Embryonic facial prominence (tissue), 1 donor: ENCODE results near the gene DOCK4.
A peak's percentile ranks its signal among the peaks of the same experiment; 100 is the strongest.

Experiments used
- DNase-seq: peaks from one replicate; pipeline ENCODE4 v3.0.0-alpha.2; 2016; ENCODE audit errors: extremely low spot score

DOCK4 gene

DNA sequence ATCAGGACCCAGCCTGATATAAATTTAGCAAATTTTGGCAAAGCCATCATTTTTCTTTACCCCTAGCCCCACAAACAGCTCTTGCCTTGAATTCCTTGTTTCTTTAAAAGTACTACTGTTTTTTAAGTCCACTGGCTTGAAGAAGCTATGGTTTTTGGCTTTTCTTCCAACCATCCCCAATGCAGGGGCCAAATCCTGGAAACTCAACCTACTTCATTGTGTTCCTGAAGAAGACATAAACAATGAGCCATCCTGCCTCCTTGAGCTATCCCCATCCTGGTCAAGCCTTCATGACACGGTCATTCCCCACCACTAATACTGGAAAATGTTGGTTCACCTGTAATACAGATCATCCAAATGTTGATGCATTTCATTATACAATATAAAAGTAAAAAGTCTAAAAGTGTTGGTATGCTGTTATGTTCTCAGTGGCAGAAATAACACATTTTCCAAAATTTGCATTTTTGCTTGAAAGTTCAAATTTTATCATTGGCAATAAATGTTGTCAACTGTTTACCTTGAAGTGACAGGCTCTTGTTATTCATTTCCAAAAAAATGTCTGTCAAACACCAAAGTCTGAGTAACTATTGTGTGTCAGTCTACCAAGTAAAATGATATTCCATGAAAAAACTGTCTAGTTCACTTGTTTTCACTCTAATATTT is 92.2 kb downstream of the DOCK4 start:
- DNase-seq, result no peak

DNA sequence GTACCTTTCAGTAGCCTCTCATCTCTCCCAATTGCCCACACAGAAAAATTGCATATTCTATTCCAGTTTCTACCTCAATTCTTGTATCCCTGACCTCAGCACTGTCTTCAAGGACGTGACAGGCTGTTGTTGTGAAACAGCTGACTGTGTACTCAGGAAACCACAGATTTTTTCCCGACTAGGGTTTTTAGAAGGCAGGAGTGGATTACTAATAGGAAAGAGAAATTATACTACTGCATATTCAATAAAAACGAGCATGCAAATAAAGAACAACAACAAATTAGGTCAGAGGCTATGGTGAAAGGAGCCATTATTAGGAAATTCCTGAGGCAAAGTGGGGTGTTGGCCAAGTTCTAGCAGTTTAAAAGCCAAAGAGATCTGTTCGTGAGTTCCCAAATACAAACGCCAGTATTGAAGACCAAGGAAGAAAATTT is 93.4 kb downstream of the DOCK4 start:
- no peak for DNase-seq

DNA sequence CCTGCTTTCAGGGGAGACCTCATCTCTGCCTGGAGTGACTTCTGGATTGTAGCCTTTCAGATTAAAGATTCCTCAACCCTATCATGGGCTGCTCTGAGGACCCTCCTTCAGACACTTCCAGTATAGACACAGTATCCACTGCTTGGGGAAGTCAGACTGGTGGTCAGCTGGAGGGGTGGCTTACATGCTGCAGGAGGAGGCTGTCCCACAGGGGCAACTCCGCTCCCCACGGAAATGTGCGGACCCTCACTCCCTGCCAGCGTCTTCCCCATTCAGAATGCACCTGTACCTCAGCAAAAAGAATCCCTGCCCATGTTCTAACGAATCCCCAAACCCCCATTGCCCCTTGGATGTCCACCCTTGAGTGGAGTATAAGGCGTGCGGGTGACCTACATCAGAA is 95.5 kb downstream of the DOCK4 start:
- DNase-seq, result no peak

DNA sequence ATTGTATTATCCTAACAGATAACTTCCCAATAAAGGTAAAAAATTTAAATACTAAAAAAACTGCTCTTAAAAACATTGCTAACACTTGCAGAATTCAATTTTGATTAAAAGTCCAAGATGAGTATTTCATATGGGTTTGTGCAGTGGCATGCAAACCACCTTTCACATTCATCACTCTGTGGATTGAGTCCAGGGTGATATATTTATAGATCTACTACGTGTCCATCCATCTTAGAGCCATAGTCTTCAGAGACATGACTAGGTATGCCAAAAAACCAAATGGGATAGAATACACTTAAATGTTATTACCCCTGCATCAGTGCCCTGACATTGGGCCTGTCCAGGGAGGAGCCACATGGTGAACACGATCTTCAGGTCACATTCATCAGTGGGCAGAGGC is 96.0 kb downstream of the DOCK4 start:
- DNase-seq, result no peak

DNA sequence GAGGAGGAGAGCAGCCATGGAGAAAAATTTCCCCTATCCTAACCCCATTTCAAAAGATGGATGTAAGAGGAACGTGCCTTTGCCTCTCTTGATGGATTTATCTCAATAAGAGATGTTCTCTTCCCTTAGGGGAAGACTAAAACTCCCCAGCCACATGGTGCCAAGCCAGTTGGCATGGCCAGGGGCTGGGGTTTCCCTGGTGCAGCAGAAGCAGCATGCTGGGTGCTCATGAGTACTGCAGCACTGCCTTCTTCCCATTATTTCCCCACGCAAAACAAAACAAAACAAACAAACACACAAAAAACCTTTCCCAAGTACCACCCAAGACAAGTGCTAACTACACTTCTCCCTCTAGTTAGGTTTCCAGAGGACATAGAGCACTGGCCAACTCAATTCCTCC is 97.2 kb downstream of the DOCK4 start:
- no peak for DNase-seq

DNA sequence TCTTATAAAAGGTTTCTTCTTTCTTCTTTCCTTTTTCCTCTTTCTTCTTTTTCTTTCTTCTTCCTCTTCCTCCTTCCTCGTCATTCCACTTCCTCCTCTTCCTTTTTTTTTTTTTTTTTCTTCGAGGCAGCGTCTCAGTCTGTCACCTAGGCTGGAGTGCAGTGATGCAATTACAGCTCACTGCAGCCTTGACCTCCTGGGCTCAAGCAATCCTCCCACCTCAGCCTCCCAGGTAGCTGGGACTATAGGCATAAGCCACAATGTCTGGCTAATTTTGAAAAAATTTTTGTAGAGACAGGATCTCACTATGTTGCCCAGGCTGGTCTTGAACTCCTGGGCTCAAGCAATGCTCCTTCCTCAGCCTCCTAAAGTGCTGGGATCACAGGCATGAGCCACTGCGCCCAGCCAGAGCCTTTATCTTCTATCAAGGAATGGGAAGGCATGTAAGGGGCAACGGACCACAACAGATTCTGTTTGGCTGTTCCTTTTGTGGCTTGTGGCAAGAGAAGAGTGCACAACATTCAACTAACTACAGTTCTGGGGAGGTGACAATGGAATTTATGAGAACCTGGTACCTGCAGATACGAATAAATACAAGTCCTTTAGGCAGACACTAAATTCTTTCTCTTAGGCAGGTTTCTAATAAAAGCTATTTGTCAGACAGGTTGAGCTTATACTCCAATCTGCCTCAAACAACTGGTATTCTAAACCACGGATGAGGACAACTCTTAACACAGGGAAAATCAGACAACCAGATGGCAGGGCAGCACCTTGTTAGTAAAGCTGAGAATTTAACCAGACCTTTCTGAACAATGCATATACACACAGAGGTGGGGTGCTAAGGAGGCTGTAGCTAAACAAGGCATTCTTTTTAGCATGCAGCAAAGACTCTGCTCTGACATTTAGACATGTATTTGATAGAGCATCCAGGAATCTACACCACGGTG is 100.3 kb downstream of the DOCK4 start:
- no peak for DNase-seq

DNA sequence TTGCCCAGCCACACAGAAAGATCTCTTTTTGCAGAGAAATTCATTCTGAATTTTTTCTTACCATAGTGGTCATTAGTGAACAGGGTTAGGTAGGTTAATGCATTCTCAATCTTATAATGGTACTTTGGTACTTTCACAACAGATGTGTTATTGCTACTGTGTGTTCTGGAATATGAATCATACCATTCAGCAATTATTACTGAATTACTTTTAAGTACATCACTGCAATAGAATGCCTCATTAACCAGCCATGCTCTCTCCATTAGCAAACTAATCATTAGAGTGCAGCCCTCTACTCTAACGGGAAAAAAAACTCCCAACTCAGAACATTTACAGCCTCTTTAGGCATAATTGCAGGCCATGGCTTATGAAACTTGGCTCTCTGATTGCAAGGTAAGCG is 102.1 kb downstream of the DOCK4 start:
- DNase-seq, result no peak

DNA sequence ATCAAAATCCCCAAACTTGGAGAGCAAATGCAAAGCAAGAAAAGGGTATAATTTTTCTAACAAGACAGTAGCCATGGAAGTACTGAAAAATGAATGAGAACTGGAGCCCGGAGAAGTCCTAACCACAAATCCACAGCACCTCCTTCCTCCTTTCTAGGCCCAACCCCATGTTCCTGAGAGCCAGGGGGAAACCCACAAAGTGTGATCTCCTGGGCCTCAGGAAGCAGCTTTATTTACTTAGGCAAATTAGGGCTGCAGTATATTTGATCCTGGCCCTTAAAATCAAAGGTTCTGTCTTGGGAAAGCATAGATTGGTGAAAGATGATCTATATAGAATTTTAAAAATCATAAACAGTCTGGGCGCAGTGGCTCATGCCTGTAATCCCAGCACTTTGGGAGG is 103.0 kb downstream of the DOCK4 start:
- peak; percentile 43 for DNase-seq

DNA sequence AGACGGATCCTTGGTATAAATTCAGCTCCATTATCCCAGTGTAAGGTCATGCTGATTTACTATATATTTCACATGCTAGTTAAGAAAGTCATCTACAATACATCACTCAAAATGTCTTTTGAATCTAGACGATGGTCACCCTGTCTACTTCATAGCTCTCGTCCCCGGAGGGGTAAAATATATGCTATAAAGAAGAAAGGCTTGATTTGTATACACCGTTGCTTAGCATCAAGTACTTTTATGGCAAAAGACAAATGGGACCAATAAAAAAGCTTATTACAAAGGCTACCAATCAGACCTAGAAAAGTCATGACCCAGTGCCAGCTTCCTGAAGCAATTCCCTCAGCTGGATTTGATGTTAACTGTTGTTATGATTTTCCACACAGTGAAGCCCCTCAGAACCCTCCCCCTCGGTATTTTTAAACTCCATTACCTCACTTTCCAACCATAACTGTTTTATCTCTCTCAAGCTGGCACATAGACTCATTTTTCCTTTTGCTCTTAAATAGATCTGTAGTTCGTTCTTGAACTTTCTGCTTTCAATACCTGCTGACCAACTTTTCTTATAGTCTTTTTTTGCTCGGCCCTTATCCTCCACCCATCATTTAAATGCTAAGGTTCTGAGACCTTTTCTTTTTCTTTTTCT is 104.9 kb downstream of the DOCK4 start:
- DNase-seq, result no peak

DNA sequence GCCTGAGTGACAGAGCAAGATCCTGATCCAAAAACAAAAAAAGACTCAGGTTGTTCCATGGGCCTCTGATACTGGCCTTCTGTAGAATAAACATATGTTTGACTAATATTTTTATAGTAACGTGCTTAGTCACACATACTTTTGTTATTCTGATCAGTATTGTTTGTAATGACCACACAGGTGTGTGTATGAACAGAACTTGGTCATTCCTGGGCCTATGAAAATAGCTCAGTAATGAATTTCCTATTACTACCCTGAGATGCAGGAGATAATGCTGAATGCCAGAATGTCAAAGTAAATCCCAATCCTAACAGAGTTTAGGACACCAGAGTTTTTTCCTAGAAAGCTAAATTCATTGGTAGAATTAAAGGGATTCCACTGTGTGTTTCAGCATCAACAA is 108.7 kb downstream of the DOCK4 start:
- no peak for DNase-seq

DNA sequence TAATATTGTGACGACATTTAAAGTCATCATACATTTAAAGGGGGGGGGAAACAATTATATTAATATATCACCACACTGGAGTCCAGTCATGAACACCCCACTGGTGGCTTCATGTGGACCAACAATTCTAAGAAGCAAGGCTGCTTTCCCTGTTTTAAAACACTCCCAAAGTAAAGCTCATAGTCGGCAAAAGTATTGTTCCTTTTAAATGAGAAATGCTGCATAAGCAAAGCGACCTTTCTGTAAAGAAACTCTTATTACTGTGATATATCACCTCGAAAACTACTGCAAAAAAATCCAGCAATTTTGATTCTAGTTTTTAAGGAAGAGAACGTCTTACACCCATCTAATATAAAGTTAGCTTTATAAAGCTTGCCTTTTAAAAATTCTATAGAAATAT is 112.8 kb downstream of the DOCK4 start:
- DNase-seq, result no peak

DNA sequence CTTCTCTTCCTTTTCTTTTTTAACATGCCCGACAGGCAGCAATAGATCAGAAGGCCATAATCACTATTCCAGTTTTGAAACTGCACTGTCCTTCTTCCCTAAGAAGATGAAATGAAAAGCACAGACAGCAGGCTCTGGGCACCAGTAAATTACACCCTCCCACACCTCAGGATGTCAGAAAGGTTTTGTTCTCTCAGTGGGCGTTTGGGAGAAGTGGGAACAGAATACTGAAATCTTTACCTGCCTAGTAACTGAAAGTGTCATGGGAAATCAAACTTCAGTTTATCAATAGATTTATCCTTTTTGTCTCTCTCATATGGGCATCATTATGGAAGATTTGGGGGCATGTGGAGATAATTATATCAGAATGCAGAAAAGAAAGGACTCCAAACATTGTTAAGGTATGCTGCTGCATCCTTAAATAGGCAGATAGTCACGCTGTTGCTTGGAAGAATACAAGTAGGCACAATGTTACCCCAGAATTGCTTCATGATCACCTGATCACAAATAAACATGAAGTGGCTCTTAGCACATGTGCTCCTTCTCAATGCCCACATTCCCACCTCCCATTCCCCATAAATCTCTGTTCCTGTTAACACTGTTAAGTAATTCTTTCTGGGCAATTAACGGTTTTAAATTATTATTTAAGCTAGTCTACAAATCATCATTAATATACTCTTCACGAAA is 113.3 kb downstream of the DOCK4 start:
- no peak for DNase-seq

DNA sequence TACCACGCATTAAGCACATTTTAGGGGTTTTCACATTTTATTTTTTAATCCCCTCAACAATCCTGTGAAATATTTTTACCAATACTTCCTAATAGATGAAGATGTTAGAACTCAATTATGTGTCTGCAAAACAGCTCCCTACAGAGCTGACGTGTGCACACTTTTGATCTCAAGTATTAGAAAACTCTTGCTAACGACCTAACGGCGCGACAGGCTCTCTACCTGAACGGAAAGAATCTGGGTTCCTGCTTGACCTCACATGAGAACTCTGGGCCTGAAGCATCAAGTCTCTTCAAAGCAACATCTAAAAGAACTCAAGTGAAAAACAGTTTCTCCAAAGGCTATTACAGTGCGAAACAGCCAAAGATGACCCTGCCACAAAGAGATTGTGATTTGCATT is 113.9 kb downstream of the DOCK4 start:
- DNase-seq, result no peak

DNA sequence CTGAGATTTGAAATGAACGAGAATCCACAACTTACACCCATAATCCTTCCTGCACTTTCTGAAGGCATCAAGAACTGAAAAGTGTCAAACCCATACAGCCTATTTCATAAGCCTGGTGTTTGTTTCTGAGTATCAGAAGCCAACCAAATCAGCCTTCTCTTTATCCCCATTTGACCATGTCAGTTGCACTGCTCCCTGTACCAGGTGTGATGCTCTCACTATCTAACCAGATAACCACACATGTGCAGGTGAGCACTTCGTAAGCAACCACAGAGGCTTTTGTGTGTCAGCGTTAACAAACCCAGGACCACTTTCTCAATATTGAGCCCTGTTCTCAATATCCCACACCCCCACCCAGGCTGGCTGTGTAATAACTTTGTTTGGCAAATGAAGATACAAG is 114.4 kb downstream of the DOCK4 start:
- DNase-seq, result no peak

DNA sequence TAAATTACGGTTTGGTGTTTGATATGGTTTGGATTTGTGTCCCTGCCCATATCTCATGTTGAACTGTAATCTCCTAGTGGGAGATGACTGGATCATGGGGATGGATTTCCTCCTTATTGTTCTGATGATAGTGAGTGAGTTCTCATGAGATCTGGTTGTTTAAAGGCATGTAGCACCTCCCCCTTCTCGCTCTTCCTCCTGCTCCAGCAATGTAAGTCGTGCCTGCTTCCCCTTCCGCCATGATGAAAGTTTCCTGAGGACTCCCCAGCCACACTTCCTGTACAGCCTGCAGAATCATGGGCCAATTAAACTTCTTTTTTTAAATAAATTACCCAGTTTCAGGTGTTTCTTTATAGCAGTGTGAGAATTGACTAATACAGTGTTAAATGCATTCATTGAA is 116.6 kb downstream of the DOCK4 start:
- no peak for DNase-seq

DNA sequence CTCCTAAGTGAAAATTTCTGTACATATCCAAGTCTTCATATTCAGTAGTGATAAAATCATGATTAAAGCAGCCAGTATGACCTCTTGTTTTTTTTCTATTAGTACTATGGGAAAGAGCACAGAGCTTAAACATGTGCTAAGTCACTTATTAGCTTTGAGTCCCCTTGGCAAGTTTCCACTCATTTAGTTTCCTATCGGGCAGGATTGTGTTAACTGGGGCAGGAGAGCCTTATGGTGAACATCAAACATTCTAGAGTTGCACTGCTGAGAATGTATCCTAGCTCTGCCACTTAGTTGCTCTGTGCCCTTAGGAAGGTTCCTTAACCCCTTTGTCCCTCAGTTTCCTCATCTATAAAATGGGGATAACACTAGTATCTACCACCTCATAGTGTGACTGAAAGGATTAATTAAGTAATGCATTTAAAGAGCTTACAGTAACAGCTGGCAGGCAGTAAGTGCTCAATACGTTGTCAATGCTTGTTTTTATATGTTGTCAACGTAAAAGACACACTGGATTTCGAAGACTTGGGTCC is 117.6 kb downstream of the DOCK4 start:
- no peak for DNase-seq

DNA sequence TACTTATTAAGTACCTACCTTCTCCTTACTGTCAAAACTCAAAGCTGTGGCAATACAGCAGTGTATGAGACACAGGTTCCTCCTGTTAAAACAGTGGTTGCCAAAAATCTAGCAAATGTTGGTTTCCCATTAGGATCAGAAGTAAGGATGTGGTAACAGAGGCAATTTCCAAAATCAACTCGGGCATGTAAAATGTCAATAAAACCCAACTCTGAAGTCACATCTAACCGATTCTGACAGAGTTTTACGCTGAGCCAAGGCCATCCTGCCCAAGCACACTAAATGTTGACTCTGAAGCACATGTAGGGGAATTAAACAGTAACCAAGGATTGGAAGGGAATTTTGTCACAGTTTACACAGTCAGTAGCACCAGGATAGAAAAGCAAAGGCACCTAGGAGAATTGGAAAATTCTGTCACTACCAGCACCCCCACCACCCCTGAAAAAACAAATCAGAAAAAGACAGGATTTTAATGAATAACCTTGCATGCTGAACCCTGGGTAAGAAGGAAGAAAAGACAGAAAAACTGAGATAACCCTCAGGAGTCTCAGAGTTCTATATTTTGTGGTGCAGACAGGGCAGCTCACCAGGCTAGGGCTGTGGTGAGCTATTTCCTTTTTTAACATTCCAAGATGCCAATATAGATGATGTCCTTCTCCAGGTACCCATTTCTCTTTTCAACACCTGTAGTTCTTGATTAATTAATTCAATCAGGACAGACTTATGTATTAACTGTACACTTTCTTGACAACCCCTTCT is 119.5 kb downstream of the DOCK4 start:
- no peak for DNase-seq

DNA sequence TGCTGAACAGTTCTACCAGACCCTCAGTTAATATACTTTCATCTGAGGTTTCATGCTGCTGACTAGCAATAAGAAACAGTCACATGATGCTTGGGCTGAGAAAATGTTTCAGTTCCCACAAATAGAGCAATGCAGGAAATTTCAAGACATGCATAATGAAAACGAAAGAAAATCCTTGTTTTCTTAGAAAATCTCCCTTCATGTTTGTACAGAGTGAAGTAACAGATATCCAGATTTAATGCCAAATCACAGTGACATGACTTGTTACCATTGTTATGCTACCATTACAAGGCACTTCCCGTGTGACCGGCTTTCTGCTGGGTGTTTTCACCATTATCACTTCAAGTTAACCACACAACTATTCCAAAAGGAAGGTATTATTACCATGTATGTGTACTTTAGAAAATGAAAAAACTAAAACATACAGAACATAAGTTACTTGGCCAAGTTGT is 121.7 kb downstream of the DOCK4 start:
- DNase-seq, result no peak

DNA sequence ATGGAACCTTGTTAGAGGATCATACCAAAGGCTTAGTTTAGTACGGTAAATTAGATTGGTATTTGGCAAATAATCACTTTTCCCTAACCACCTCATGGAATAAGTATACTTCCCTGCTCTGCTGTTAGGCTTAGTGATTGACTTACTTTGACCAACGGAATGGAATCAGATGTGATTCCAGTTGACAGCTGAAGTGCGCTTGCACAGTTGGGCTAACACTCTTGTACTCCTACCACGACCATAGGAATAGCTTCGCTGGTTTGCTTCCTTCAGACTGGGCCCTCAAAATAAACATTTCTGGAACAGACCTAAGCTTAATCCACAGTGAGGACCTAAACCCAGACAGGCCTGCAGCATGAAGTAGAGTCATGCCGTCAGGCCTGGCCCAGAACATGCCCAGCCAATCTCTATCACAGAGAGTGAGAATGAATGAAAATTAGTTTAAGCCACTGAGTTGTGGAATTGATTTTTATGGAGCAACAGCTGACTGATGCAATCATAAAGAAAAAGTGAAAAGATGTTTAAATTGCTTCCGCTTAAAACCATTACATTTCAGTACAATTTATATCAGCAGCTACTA is 122.3 kb downstream of the DOCK4 start:
- no peak for DNase-seq

DNA sequence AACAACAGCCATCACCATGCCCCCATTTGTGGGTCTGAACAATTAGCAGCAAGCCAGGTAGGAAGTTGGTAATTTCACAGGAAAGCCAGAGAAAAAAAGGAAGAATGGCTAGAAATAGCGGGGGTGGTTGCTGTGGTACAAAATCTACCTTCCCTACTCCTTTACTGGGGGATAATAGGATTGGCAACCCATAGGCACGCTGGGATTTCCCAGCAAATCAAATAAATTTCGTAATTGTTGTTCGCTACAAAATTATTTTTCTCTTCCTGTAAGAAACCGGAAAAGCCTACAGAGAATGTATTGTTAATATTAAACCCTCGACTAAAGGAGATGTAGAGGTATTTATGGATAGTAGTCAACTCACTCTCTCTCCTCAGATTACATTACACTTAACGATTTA is 123.9 kb downstream of the DOCK4 start:
- no peak for DNase-seq

DNA sequence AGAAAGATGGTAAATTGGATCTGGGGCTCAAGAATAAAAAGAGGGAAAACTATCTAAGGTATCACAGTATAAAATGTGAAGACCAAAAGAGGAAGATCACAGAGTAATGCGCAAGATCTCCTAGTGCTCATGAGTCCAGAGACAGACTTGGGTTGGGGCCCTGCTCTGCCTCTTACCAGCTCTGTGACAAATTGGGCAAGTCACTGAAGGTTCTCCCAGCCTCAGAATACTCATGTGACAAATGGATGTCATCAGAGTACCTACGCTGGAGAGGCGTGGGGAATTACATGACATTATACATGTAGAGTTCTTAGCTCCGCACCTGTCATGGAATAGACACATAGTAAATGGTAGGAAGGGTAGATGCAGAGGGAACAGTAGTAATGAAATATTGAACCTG is 124.4 kb downstream of the DOCK4 start:
- DNase-seq, result no peak
